ENCODE measurements around the gene S100PBP. TPM values are rescaled to one million over a fixed set of nuclear protein-coding genes. Genes with fewer than 3 reads are reported as not detected.

Gene S100PBP
- total and polyA plus RNA-seq, 9 of the 15 experiments (the other 6 are each of a cell fraction or from before 2014, with no cell fraction given), result 22.9 to 60.2 (median 32.9) TPM

DNA sequence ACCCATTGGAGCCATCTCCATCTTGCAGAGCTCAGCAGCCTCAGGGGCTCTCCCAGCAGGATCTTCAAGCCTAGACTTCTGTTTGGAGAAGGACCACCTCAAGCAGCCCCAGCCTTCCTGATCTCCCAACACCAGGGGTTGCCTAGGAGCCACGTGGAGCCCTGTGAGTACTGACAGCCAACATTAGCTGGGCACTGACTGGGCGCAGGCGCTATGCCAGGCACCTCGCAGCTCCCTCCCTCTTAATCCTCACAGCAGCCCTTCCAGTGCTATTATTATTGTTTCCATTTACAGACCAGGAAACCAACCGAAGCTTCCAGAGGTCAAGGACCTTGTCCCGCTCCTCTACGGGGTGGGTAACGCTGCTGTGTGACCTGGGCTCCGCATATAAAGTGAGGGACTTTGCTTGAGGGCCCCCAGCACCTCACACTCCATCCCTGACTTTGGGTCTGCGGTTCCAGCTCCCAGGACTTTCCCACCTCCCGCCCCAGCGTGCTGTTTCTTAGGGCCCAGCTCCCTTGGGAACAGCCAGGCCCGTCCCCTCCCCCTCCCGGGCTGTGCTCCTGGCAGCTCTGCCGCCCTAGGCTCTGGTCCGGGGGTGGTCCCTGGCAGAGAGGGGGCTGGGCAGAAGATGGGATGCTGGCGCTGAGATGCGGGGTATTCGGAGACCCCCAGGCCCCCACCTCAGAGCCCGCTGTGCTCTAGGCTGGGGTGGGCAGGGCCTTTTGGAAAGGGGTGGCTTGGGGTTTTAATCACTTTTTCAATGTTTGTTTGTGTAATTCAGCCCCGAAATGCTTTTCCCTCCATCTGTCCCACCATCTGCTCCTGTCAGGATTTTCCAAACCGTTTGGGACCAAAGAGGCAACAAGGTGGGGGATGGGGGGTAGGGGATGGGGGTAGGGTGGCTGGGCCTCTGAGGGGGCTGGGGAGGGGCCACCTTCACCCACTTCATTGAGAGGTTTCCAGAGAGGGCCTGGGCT lies 64.7 kb downstream of the S100PBP start:
- intact Hi-C loops (cut with micrococcal nuclease), result no loop called here
- CTCF ChIA-PET (ENCODE audit: low intra/inter-chr PET ratio), result no interaction called here
- H4K20me1 ChIP-seq (replicated peaks; ENCODE audit: control insufficient read depth, insufficient read depth, low read length), result peaks cover 39% of the 10 kb centered on the region
- ATAC-seq (no peak), DNase-seq (ENCODE audit: extremely low read depth in 1 of 4, low spot score in 3 of 4) (no peak), FAIRE-seq (no peak)
- POLR2A ChIA-PET, result interaction anchor here (0.5 to 1.4 kb wide), 3 partner anchors 10 to 173 kb away, joined by 3 read pairs; no protein-coding TSS in a partner anchor
- no peaks in the 10 kb centered on the region for H3K9me1 ChIP-seq (ENCODE audit: control insufficient read depth, insufficient read depth, low read length)
- H3K9me3 ChIP-seq (replicated peaks; ENCODE audit: control insufficient read depth, insufficient read depth, low read depth, low read length), result no peaks in the 10 kb centered on the region
- H3K4me3 ChIP-seq, result no peak overlapping the region
- BruUV-seq (replicated peaks), result no TSS peak
- peaks cover 0 to 25% of the 10 kb centered on the region in 2 experiments; a peak in 3 of 5 replicates for H3K4me1 ChIP-seq (replicated peaks in 1 of 2; ENCODE audit: control insufficient read depth in 2 of 2, insufficient read depth in 2 of 2, low read length in 2 of 2)
- no peak overlapping the region for H3K4me2 ChIP-seq (ENCODE audit: insufficient read depth, low read length)
- WGBS (ENCODE audit: insufficient coverage, low coverage, missing lambda C conversion rate), result 7% methylated on average over 21 of the region's 22 CpGs
- H3K79me2 ChIP-seq (ENCODE audit: control insufficient read depth, insufficient read depth, low read length), result no peaks in the 10 kb centered on the region
- H2AFZ ChIP-seq (ENCODE audit: low read depth, low read length), result no peak overlapping the region
- 0 out of 4 replicates have a peak overlapping the region, but pooled peaks of 1 of the 2 experiments have one; percentile 7 for H3K9ac ChIP-seq (ENCODE audit: insufficient read depth in 1 of 2, low read depth in 2 of 2, low read length in 2 of 2)
- H3K36me3 ChIP-seq (ENCODE audit: control insufficient read depth, insufficient read depth, low read length), result no peaks in the 10 kb centered on the region
- TF ChIP-seq RAD51 (IDR thresholded peaks at IDR 0.05; ENCODE audit: borderline replicate concordance, low read depth), result no peak
- H3K27me3 ChIP-seq (ENCODE audit: control insufficient read depth in 2 of 2, insufficient read depth in 2 of 2, low read length in 2 of 2), result peaks cover 21 to 51% of the 10 kb centered on the region in 2 experiments
- H3K27ac ChIP-seq (ENCODE audit: extremely low read depth, low read depth, low read length), result no peak overlapping the region
- in situ Hi-C loops (cut with MboI), result loop anchor here (25.0 kb wide), 1 partner anchor 730 kb away; no protein-coding TSS in a partner anchor

DNA sequence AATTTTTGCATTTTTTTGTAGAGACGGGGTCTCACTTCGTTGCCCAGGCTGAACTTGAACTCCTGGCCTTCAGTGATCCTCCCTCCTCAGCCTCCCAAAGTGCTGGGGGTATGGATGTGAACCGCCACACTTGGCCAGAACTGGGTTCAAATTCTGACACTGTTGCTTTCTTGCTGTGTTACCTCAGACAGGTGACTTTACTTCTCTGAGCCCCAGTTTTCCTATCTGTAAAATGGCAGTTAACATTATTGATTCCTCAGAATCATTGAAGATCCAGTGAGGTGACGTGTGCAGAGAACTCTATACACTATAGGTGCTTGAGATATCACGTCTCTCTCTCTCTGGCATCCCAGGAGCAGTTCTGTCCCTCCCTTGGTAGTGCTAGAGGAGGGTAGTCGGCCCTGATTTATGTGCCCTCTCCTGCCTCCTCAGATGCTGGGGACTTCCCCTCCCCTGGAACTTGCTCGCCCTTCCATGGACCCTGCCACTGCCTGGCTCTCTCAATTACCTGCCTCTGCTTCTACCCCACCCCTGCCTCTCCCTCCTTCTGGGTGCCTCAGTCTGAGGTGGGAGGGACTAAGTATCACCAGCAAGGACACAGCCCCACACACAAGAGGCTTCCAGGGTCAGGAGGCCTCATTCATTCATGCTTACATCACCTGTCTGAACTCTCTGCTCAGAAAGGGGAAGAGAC lies 66.0 kb downstream of the S100PBP start:
- no peaks in the 10 kb centered on the region for H3K79me2 ChIP-seq (ENCODE audit: control insufficient read depth, insufficient read depth, low read length)
- no TSS peak for BruUV-seq (replicated peaks)
- H3K4me3 ChIP-seq, result no peak overlapping the region
- CTCF ChIA-PET (ENCODE audit: low intra/inter-chr PET ratio), result interaction anchor here (0.6 kb wide), 1 partner anchor 742 kb away, joined by 3 read pairs; no protein-coding TSS in a partner anchor
- FAIRE-seq (no peak), ATAC-seq (0 out of 3 replicates have a peak, but pooled peaks have one; percentile 5), DNase-seq (ENCODE audit: extremely low read depth in 1 of 4, low spot score in 3 of 4) (no peak)
- 2% methylated on average over 7 of the region's 7 CpGs for WGBS (ENCODE audit: insufficient coverage, low coverage, missing lambda C conversion rate)
- peaks cover 11 to 50% of the 10 kb centered on the region in 2 experiments for H3K27me3 ChIP-seq (ENCODE audit: control insufficient read depth in 2 of 2, insufficient read depth in 2 of 2, low read length in 2 of 2)
- H3K36me3 ChIP-seq (ENCODE audit: control insufficient read depth, insufficient read depth, low read length), result no peaks in the 10 kb centered on the region
- no peaks in the 10 kb centered on the region for H3K9me1 ChIP-seq (ENCODE audit: control insufficient read depth, insufficient read depth, low read length)
- H3K4me1 ChIP-seq (replicated peaks in 1 of 2; ENCODE audit: control insufficient read depth in 2 of 2, insufficient read depth in 2 of 2, low read length in 2 of 2), result peaks cover 0 to 25% of the 10 kb centered on the region in 2 experiments; a peak in 3 of 5 replicates
- no peak overlapping the region for H3K27ac ChIP-seq (ENCODE audit: extremely low read depth, low read depth, low read length)
- POLR2A ChIA-PET, result no interaction called here
- no peak overlapping the region for H3K4me2 ChIP-seq (ENCODE audit: insufficient read depth, low read length)
- H2AFZ ChIP-seq (ENCODE audit: low read depth, low read length), result no peak overlapping the region
- H3K9me3 ChIP-seq (replicated peaks; ENCODE audit: control insufficient read depth, insufficient read depth, low read depth, low read length), result no peaks in the 10 kb centered on the region
- H3K9ac ChIP-seq (ENCODE audit: insufficient read depth in 1 of 2, low read depth in 2 of 2, low read length in 2 of 2), result no peak overlapping the region
- intact Hi-C loops (cut with micrococcal nuclease) (no loop called here), in situ Hi-C loops (cut with MboI) (loop anchor here (25.0 kb wide), 1 partner anchor 729 kb away; no protein-coding TSS in a partner anchor)
- H4K20me1 ChIP-seq (replicated peaks; ENCODE audit: control insufficient read depth, insufficient read depth, low read length), result peaks cover 35% of the 10 kb centered on the region
- TF ChIP-seq, protein P1, sequence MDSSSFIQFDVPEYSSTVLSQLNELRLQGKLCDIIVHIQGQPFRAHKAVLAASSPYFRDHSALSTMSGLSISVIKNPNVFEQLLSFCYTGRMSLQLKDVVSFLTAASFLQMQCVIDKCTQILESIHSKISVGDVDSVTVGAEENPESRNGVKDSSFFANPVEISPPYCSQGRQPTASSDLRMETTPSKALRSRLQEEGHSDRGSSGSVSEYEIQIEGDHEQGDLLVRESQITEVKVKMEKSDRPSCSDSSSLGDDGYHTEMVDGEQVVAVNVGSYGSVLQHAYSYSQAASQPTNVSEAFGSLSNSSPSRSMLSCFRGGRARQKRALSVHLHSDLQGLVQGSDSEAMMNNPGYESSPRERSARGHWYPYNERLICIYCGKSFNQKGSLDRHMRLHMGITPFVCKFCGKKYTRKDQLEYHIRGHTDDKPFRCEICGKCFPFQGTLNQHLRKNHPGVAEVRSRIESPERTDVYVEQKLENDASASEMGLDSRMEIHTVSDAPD (CRISPR knock-in tag; IDR thresholded peaks at IDR 0.05), result no peak
- TF ChIP-seq ADNP (tag; IDR thresholded peaks at IDR 0.05) (0 out of 2 replicates have a peak, but pooled peaks have one; percentile 22), KDM1A (IDR thresholded peaks at IDR 0.05) (peak; percentile 50 to 64; a peak in 3 of 4 replicates), BCOR (IDR thresholded peaks at IDR 0.05) (peak; percentile 69), RBM25 (IDR thresholded peaks at IDR 0.05; ENCODE audit: low read depth, low read length, severe bottlenecking) (peak; percentile 75), RCOR1 (IDR thresholded peaks at IDR 0.05; ENCODE audit: borderline replicate concordance in 1 of 2, low read depth in 2 of 2, low read length in 2 of 2) (peak in 1 of 2 experiments; percentile 20; a peak in 1 of 4 replicates), ZFP36 (IDR thresholded peaks at IDR 0.05; ENCODE audit: low read depth, low read length, partially characterized antibody) (peak; percentile 57)
- TF ChIP-seq, protein P2, sequence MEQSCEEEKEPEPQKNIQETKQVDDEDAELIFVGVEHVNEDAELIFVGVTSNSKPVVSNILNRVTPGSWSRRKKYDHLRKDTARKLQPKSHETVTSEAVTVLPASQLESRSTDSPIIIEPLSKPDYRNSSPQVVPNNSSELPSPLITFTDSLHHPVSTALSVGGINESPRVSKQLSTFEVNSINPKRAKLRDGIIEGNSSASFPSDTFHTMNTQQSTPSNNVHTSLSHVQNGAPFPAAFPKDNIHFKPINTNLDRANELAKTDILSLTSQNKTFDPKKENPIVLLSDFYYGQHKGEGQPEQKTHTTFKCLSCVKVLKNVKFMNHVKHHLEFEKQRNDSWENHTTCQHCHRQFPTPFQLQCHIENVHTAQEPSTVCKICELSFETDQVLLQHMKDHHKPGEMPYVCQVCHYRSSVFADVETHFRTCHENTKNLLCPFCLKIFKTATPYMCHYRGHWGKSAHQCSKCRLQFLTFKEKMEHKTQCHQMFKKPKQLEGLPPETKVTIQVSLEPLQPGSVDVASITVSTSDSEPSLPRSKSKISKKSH (CRISPR knock-in tag; IDR thresholded peaks at IDR 0.05), result no peak

All from K562 (cell line).